NCI-H1436 treated with DMSO at 0.1 percent for 48 hours (cell line): ENCODE measurements around the gene DCLK3.

Source experiments
- DNase-seq: peaks from one replicate; lab custom pipeline; 2025; lab: John Stamatoyannopoulos, UW

DCLK3 gene

DNA sequence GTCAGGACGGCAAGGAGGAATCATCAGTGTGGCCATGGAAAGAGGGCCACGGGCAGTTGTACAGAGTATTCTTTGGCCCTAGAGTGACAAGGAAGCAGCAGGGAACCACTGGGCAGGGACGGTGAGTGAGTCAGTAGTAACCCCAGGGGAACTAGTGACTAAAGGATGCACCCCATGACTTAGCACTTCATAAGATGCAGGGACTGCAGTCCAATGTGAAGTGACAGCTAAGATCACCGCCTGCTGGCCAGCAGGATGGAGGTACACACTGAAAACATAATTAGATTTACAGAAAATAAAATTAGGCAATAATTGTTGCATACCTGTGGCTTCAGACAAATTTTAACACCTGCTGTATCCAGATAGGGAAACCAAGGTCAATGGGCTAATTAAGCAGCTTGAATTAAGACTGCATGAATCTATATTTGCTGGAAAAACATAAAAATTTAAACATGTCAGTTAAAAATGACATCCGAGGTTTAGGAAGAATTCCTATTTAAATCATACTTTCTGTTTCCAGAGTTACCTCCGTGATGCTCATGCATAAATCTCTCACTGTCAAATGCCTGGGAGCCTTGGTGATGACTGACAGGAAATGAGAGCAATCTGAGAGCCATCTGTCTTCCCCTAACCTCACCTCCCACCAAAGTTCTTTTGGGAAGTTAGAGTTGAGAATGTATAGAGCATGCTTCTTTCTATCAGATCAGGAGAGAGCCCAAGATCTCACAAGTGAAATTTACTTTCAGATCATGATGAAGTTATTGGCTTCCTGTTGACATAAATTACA, 56.5 kb downstream of the DCLK3 start:
- no peak for DNase-seq

DNA sequence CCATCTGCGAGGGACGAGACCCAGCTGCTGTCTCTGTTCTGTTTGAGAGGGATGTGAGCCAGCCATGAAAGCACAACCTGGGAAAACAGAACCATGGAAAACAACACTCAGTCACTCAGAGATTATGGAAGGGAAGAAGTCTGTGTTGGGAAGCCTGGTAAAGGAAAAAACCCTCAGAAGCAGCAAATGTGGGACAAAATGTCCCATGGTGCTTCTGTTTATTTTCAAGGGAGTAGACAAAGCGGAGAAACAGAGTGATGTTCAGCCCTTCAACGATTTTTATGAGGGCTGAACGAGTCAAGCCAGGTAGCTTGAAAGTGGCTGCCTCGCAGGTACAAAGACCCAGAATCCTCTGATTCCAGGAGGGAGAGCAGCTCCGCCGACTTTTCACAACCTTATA, 59.3 kb downstream of the DCLK3 start:
- no peak for DNase-seq

DNA sequence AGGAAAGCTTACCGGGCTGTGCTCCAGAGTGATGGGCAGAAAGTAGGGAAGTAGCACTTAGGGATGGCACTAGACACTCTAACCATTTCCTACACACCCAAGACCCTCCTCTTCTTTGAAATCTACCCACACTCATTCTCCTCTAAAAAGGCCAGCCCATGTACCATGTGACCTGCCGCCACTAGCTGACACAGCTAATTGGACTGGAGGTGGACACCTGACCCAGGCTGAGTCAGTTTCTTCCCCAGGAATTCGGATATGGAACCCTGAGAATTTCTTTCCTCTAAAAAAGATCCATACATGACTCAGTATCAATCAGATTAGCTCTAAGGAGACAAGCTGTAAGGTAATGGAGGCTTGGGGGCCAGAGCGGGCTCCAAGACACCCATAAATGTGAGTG, 60.1 kb downstream of the DCLK3 start:
- DNase-seq, result no peak

DNA sequence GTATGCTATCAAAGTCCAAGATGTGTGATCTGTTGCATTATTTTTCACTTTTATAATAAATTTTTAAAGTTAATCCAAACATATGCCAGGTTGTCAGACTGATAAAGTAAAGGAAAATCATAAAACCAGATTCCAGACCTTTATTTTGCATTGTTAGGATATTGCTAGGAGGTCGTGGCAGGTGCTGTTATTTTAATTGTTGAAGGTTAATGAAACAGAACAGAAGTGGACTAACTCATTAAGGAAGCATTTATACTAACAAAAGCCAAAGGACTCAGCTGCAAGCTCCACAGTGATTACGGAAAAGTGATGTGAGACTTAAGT, 63.1 kb downstream of the DCLK3 start:
- DNase-seq, result no peak

DNA sequence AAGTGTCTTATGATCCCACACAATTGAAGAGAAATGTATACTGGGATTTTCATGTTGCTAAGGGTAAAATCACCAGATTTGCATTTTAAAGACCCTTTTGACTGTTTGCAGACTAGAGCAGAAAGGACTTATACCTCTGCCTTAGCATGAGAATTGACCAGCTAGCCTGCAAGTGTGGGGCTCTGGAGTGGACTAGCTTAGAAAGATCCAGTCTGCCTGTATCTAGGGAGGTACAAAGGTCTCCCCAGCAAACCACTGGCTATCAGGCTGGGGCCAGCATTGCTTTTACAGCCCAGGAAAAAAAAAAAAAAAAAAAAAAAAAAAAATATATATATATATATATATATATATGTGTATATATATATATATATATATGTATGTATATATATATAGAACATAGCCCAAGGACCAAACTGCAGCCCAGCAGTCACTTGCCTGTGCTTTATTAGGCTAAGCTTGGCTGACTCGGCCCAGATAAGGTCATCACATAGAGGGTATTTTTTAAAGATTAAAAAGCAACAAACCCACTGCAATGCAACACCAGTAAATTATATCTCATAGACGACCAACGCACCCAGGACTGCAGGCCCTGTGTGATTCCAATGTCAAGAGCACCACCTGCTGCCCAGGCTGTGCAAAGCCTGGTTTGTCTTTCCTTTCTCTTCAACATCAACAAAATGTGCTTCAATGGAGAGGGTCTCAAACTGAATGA, 63.7 kb downstream of the DCLK3 start:
- no peak for DNase-seq

DNA sequence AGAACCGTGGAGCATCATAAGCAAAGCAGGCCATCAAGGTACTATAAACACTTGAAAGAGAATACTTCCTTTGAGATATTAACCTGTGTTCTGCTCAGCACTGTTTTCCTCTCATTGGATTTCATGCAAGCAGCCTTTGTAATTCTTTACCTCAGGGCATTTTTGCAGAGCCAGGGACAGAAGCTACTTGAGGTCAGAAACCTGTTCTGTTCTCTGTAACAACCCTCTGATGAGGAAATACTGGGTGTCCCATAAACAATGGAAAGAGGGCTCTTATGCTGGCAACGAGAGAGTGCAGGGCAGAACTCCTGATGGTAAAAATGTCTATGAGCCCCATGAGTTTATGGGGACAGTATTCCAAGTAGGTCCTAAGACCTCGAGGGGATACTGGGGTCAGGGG, 66.0 kb downstream of the DCLK3 start:
- no peak for DNase-seq

DNA sequence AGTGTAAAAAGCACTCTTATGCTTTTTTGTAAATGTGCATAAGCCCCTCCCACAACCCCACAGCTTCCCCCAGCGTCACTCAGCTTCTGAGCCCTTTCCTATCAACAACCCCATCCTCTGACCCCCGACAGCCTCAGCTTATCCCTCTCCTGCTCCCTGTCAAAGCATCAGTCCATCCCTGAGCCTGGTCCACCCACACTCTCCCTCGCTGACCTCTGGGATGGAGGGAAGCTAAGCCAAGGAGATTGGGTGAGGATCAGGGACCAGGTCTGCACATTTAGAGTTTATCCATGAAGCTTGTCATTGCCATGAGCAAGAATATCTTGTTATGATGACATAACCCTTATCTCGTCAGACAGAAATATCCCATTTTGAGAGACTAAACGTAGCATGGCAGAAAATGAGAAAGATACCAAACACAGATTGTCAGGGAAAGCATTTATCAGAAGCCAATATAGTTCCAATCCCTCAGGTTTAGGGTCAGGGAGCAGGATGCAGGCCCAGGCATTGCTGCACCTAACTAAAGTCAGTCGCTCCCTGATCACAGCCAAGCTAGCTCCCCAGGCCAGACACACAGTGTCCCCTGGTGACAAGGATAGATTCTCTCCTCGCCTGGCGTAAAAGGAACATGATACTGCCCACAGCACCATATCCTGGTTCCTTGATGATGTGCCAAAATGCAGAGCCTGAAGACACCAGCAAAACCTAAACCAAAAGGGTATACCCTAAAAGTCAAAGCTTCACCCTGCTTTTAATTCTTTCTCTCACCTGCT, 66.9 kb downstream of the DCLK3 start:
- DNase-seq, result no peak

DNA sequence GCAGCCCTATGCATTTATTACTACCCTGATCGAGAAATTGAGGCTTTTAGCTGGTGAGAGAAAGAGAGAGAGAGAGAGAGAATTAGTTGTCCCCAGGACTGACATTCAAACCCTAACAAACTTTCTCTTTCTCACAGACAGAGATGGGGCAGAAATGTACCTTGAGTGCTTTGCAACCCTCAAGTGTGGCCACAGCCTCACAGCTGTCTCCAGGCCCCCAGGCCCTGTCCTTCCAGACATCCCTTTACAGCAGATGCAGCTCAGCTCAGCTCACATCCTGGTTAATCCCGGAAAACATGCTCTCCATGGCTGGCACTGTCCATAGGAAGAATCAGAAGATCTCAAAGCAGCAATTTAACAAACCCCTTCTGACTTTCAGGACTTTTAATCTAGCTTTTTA, 67.6 kb downstream of the DCLK3 start:
- no peak for DNase-seq

DNA sequence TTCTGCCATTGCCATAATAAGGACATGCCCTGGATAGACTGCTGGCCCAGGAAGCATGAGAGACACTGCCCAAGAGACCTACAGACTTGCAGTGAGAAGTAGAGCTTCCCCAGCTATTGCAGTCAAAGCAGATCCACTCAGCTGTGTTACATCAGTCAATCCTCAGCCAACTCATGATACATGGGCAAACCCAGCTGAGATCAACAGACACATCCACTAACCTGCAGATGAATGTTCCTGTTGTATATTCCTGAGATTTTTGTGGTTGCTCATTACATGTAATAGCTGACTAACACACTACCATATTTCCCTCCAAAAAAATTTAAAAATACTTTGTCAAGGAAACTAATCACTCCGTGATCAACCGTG, 68.6 kb downstream of the DCLK3 start:
- DNase-seq, result no peak

DNA sequence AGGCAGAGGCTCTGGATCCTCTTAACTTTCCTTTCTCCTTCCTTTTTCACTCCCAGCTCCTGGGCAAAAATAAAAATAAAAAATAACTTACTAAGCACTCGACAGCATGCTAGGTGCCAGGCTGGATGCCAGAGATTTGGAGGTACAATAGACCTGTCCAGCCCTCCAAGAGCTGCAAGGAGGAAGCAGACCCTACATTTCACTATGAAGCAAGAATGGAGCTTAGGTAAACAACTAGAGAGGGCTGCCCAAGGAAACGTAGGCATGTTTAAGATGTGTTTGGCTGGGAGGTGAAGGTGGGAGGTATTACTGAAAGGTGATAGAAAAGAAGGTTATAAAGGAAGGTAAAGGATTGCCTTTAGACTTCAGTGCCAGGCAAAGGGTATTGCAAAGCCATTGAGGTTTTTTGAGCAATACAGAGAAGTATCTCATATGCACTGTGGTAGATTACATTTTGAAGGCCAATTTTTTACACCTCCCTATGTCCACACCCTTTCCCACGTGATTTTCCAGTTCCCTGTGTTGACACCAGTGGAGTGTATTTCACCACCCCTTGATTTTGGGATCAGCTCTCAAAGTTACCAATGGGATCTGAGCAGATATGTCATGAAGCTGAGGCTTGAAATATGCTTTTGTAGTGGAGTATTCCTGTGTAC, 69.1 kb downstream of the DCLK3 start:
- no peak for DNase-seq

DNA sequence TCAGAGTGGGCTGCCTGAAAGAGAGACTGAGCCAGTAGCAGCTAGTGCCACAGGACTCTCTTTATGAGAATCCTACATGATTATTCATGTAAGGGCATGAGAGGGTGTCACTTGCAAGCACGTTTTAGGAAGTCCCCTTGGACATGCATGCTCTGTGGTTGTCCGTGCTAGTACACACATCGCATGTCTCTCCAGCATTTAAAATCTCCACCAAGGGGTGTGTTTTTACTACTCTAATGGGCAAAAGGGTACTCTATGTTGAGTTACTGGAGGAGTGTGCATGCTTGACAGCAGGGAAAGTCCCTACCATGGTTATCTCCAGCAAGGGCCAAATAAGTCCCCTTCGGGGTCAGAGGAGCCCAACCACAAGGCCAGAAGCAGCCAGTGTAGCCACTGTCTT, 70.7 kb downstream of the DCLK3 start:
- no peak for DNase-seq

DNA sequence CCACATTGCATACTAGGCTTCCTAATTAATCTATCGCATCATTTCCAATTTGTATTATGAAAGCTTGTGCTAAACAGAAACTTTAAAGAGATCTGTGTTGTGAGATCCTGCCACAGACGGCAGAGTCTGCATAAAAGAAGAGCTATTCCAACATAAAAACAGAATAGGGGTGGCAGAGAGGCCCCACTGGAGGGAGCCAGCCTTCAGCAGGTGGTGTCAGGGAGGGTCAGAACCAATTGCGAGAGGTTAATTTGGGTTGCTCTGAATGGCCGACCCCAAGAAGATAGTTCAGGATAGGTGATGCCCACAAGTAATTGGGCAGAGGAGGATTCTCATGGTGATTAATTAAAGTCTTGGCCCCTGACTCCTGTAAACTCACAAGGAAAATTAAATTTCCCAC, 74.8 kb downstream of the DCLK3 start:
- DNase-seq, result no peak

DNA sequence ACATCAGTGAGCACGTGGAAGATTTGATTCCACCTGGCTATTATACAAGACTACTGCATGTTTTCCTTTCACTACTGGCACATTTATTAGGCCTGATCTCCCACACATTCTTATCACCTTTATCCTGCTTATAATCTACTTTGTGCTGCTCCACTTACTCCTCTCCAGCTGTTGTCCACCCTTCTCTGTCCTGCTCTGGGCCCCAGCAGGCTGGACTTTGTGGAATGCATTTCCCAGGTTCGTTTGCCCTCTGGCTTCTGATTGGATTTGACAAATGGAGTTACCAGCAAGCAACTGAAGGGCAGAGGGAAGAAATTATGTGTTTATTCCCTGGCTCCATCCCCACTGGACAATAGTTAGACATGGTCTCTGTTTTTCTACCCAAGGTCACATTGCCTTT, 75.5 kb downstream of the DCLK3 start:
- DNase-seq, result no peak

DNA sequence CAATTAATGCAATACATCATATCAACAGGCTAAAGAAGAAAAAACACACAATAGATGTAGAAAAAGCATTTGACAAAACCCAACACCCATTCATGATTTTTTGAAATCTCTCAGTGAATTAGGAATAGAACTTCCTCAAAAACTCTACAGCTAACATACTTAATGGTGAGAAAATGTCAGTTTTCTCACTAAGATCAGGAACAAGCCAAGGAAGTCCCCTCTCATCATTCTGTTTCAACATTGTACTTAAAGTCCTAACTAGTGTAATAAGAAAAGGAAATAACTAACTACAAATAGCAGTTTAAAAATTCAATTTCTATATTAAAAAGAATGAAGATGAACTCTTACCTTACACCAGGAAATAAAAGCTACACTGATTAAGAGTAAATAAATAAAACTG, 77.8 kb downstream of the DCLK3 start:
- DNase-seq, result no peak

DNA sequence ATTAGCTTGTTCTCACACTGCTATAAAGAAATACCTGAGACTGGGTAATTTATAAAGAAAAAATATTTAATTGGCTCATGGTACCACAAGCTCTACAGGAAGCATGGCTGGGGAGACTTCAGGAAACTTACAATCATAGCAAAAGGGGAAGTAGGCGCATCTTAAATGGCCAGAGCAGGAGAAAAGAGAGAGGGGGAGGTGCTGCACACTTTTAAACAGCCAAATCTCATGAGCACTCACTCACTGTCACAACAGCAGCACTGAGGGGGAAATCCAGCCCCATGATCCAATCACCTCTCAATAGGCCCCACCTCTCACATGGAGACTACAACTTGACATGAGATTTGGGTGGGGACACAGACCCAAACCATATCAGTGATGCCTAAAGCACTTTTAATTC, 82.5 kb downstream of the DCLK3 start:
- DNase-seq, result no peak

DNA sequence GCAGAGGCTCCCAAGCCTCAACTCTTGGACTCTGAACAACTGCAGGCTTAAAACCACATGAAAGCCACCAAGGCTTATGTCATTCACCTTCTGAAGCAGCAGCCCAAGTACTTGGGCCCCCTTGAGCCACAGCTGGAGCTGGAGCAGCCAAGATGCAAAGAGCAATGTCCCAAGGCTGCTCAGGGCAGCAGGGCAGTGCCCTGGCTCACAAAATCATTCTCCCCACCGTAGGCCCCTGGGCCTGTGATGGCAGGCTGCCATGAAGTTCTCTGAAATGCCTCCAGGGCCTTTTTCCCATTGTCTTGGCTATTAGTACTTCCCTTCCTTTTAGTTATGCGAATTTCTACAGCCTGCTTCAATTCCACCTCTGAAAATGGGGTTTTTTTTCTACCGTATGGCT, 83.4 kb downstream of the DCLK3 start:
- DNase-seq, result no peak

DNA sequence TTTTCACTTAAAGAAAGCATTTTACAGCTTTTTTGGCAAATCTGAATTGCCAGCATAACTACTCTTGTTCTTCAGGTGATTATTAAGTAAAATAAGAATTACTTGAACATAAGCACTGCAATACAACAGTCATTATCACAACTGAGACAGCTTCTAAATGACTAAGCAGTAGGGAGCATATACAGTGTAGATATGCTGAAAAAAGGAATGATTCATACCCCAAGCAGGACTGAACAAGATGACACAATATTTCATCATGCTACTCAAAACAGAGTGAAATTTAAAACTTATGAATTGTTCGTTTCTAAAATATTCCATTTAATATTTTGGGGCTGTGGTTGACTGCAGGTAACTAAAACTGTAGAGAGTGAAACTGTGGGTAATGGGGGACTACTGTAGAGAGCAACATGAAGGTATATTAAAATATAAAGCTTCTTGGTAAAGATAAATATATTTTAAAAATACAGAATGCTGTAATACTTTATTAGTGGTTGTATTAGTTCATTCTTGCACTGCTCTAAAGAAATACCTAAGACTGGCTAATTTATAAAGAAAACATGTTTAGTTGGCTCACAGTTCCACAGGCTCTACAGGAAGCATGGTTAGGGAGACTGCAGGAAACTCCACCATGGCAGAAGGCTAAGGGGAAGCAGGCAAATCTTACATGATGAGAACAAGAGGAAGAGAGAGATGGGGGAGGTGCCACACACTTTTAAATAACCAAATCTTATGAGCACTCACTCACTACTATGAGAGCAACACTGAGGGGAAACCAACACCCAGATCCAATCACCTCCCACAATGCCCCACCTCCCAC, 84.8 kb downstream of the DCLK3 start:
- no peak for DNase-seq

DNA sequence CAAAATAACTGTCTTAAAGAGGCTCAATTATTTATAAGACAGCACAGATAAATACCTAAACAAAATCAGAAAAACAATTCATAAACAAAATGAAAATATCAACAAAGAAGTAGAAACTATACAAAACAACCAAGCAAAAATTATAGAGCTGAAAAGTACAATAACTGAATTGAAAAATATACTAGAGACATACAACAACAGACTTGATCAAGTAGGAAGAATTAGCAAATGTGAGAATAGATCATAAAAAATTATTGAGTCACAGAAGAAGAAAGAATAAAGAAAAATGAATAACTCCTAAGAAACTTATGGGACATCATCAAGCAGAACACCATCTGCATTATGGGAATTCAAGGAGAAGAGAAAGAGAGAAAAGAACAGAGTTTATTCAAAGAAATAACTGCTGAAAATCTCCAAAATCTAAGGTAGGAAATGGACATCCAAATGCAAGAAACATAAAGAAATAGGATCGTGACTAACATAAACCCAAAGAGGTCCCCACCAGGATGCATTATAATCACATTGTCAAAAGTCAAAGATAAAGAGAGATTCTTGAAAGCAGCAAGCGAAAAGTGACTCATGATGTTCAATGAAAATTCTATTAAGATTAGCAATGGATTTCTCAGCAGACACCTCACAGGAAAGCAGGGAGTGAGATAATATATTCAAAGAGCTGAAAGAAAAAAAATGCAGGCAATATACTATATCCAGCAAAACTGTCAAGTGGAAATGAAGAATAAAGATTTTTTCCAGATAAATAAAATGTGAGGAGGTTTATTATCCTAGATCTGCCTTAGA, 85.9 kb downstream of the DCLK3 start:
- no peak for DNase-seq

DNA sequence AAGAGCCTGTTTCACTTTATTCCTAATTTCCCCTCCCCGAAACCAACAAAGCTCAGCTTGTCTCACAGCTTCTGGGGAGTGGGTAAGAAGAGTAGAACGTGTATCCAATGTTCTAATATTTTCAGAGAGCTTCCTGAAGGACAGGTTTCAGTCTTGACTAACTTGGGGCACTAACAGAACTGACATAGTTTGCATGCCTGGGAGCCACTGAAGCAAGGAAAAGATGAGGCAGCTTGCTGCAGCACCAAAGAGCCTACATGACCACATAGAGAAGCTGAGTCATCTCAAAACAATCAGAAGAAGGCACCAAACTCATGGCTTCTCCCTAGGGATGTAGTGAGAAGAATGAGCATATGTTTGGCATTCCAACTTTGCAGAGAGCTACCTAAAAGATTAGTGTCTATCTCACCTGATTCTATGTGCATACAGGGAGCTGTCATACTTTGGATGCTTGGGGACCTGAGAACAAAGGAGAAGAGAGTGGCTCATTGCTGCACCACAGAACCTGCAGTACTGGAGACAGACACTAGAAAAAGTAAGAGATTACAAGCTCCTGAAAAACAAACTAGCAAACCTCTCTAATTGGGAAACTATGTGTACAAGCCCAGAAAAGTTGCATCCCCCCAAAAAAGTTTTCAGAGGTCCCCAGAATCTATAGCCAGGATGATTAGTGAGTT, 86.9 kb downstream of the DCLK3 start:
- no peak for DNase-seq

DNA sequence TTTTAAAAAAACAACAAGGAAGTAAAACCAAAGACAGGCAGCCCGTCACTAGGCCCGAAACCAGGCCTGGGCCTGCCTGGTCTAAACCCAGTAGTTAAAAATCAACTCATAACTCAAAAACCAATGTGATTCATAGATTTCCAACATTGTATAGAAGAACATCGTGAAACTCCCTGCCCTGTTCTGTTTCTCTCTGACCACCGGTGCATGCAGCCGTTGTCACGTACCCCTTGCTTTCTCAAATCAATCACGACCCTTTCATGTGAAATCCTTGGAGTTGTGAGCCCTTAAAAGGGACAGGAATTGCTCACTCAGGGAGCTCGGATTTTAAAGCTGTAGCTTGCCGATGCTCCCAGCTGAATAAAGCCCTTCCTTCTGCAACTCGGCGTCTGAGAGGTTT, 89.5 kb downstream of the DCLK3 start:
- no peak for DNase-seq

DNA sequence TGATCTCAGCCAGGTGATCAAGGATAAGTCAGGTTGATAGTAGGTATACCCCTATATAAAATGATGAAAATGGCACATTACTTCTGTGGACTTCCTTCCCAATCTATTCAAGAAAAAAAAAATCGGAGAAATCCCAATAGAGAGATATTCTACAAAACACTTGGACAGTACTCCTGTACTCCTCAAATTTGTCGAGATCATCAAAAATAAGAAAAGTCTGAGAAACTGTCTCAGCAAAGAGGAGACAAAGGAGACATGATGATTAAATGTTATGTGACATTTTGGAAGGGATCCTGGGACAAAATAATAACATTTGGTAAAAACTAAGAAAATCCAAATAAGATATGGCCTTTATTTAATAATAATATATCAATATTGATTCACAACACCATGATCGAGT, 94.6 kb downstream of the DCLK3 start:
- no peak for DNase-seq
